Measurements from ENCODE around the gene ZEB2.

GRCh38 chr2:144414324-144414845, 105.5 kb downstream of the ZEB2 start:
- TF ChIP-seq EZH2phosphoT487 (IDR thresholded peaks at IDR 0.05) (no peak), EZH2 (IDR thresholded peaks at IDR 0.05) (no peak)
- TF ChIP-seq, protein P1, sequence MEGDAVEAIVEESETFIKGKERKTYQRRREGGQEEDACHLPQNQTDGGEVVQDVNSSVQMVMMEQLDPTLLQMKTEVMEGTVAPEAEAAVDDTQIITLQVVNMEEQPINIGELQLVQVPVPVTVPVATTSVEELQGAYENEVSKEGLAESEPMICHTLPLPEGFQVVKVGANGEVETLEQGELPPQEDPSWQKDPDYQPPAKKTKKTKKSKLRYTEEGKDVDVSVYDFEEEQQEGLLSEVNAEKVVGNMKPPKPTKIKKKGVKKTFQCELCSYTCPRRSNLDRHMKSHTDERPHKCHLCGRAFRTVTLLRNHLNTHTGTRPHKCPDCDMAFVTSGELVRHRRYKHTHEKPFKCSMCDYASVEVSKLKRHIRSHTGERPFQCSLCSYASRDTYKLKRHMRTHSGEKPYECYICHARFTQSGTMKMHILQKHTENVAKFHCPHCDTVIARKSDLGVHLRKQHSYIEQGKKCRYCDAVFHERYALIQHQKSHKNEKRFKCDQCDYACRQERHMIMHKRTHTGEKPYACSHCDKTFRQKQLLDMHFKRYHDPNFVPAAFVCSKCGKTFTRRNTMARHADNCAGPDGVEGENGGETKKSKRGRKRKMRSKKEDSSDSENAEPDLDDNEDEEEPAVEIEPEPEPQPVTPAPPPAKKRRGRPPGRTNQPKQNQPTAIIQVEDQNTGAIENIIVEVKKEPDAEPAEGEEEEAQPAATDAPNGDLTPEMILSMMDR (IDR thresholded peaks at IDR 0.05), result no peak
